Heart right ventricle (tissue), 16 donors: ENCODE data around the gene FASN. TPM values are rescaled to one million over a fixed set of nuclear protein-coding genes. Genes with fewer than 3 reads are reported as not detected.

Experiments used
- ATAC-seq, 8 donors: fragments of 200-7000 bp; cut with Tn5 transposase; one replicate each; pipeline ENCODE4 v1.9.1; 2020; ENCODE audit warnings: mild to moderate bottlenecking in 8 of 8, moderate library complexity in 8 of 8, moderate number of reproducible peaks in 1 of 8
- DNase-seq, 2 donors: peaks; one replicate each; pipeline ENCODE4 v3.0.0-alpha.2; 2020
- H3K27ac ChIP-seq, 10 donors: fragments of 200-600 bp; sonication (generic) in 2 of 10; one replicate each; pipeline versions ENCODE4 v1.5.0 to v1.8.0; 2020 to 2022; ENCODE audit warnings: mild to moderate bottlenecking in 3 of 10
- H3K27me3 ChIP-seq, 7 donors: fragments of 200-600 bp; one replicate each; pipeline ENCODE4 v1.8.0; 2021 to 2022; ENCODE audit warnings: mild to moderate bottlenecking in 2 of 7
- H3K36me3 ChIP-seq, 9 donors: fragments of 200-600 bp; sonication (generic) in 1 of 9; one replicate each; pipeline versions ENCODE4 v1.5.0 to v1.8.0; 2020 to 2022; ENCODE audit warnings: mild to moderate bottlenecking in 2 of 9
- H3K4me1 ChIP-seq, 9 donors: fragments of 200-600 bp; sonication (generic) in 1 of 9; one replicate each; pipeline versions ENCODE4 v1.5.0 to v1.8.0; 2020 to 2022; ENCODE audit warnings: mild to moderate bottlenecking in 4 of 9
- H3K4me3 ChIP-seq, 10 donors: fragments of 200-600 bp; sonication (generic) in 2 of 10; one replicate each; pipeline versions ENCODE4 v1.5.0 to v1.8.0; 2020 to 2022; ENCODE audit warnings: mild to moderate bottlenecking in 7 of 10, moderate library complexity in 2 of 10
- H3K9me3 ChIP-seq, 11 donors: fragments of 200-600 bp in 10 of 11; sonication (generic) in 2 of 11; one replicate each; pipeline versions ENCODE4 v1.5.0 to v1.8.0; 2013 to 2022; ENCODE audit warnings: mild to moderate bottlenecking in 2 of 11, control low read depth in 1 of 11, moderate library complexity in 1 of 11
- CTCF ChIP-seq, 9 donors: fragments of 200-600 bp; sonication (generic) in 2 of 9; IDR thresholded peaks; one replicate each; pipeline versions ENCODE4 v1.5.0 to v1.8.0; 2021 to 2022; ENCODE audit warnings: antibody characterized with exemption in 9 of 9, mild to moderate bottlenecking in 5 of 9, moderate library complexity in 1 of 9
- WGBS, 2 donors: extraction: QIAGEN DNeasy Blood & Tissue Kit; methylation state at CpG; one replicate each; pipeline ENCODE4 v1.1.7; 2013; ENCODE audit warnings: inconsistent platforms in 1 of 2; 5-methylcytosine and 5-hydroxymethylcytosine counted together
- intact Hi-C, 10 donors: fragments of 100-400 bp; cut with DNase I; formaldehyde crosslinking; loops; one replicate each; pipeline versions ENCODE4 v1.11.1 to v1.14.2; 2022
- polyA plus RNA-seq, 2 donors: library from polyadenylated mRNA; stranded (reverse); fragments of 200-250 nt; gene quantifications; one replicate each; pipeline ENCODE4 v1.2.3, GENCODE V29; 2013
- total RNA-seq, 10 donors: library from RNA; stranded (reverse); fragmentation: NEBNext Ultra II Directional in 3 of 10; extraction: Animal tissue kit (Norgen Biotek cat#: 25700) in 3 of 10; gene quantifications; one replicate each; pipeline versions ENCODE4 v1.2.1 to v1.2.4, GENCODE V29; 2021 to 2023
- donor health status: Arrhythmogenic right ventricular cardiomyopathy.
- donor health status: ischemic (EF 13 %, LVEDD 7.1; RV severe dilation, severe dysfunction).
- donor health status: healthy with polysubstance abuse.
- donor health status: DM: no; HTN: yes; CAD: no.
- donor health status: DM: no; HTN: no; CAD: no.
- donor health status: ischemic (EF 25% LVEDD 6.9; RV normal size, moderate dysfunction).
- donor health status: ischemic (EF 25% LVEDD 5.7; RV mildly dilated, moderate dysfunction).
- donor health status: healthy.
- donor health status: DM: yes; HTN: yes; CAD: no.
- donor health status: Ischemic cardiomyopathy.
- donor health status: ischemic (EF 35%, LVEDD 5.7; RV mildly dilated, moderate dysfunction).
- donor health status: nonischemic (EF 11% LVEDD 7.7; RV severe dilation, severe dysfunction).
- donor health status: DM: yes; HTN: yes; CAD: no.
- donor health status: PGD.
- donor health status: ischemic (EF 29% LVEDD 5.4; RV normal size, mild dysfunction).
- donor health status: nonischemic (EF 23%, LVEDD 6.1; RV moderate dilation, normal function).

The FASN gene
- total and polyA plus RNA-seq, 12 donors = 9.0 to 62.4 (median 20.4) TPM

- no peaks in the 10 kb centered on the region for H3K27me3 ChIP-seq
- intact Hi-C loops = no loop called here
- DNase-seq = no peak
- no peak for ATAC-seq
- H3K36me3 ChIP-seq = peaks cover 3 to 81% (median 30%) of the 10 kb centered on the region in 9 donors
- H3K9me3 ChIP-seq = no peaks in the 10 kb centered on the region
- H3K4me3 ChIP-seq = no peak overlapping the region
- TF ChIP-seq CTCF (IDR thresholded peaks at IDR 0.05) = no peak
- 88 to 91% methylated on average over 28 of the region's 28 CpGs for WGBS, 2 donors
- no peak overlapping the region for H3K27ac ChIP-seq
- peaks cover 8 to 20% (median 16%) of the 10 kb centered on the region in 9 donors for H3K4me1 ChIP-seq
Observed at GRCh38 chr17:82055965-82056728, 41.9 kb downstream of the FASN start.

- TF ChIP-seq CTCF (IDR thresholded peaks at IDR 0.05) = no peak
- H3K36me3 ChIP-seq = peaks cover 3 to 74% (median 22%) of the 10 kb centered on the region in 9 donors
- H3K27me3 ChIP-seq = no peaks in the 10 kb centered on the region
- ATAC-seq (no peak), DNase-seq (no peak)
- H3K27ac ChIP-seq = no peak overlapping the region
- no peak overlapping the region for H3K4me3 ChIP-seq
- intact Hi-C loops = no loop called here
- H3K9me3 ChIP-seq = no peaks in the 10 kb centered on the region
- H3K4me1 ChIP-seq = peaks cover 12 to 28% (median 24%) of the 10 kb centered on the region in 9 donors
- WGBS, 2 donors = 84 to 85% methylated on average over 26 of the region's 26 CpGs
Observed at GRCh38 chr17:82055023-82055964, 42.7 kb downstream of the FASN start.

- TF ChIP-seq CTCF (IDR thresholded peaks at IDR 0.05) = no peak
- ATAC-seq = no peak
- WGBS, 2 donors = 87 to 88% methylated on average over 38 of the region's 38 CpGs
- H3K27me3 ChIP-seq = no peaks in the 10 kb centered on the region
- peak in 1 of 2 donors; percentile 7 for DNase-seq
- H3K4me1 ChIP-seq = peaks cover 12 to 36% (median 28%) of the 10 kb centered on the region in 9 donors
- H3K36me3 ChIP-seq = peaks cover 3 to 73% (median 27%) of the 10 kb centered on the region in 9 donors
- H3K9me3 ChIP-seq = no peaks in the 10 kb centered on the region
- no peak overlapping the region for H3K27ac ChIP-seq
- H3K4me3 ChIP-seq = no peak overlapping the region
- intact Hi-C loops = loop anchor here in 1 of 10 donors (5.0 kb wide), 1 partner anchor 43 kb away; the partner anchor contains the start of gene FASN
Observed at GRCh38 chr17:82054351-82055022, 43.5 kb downstream of the FASN start.
